ENCODE measurements around the gene CFAP46. TPM values are rescaled to one million over a fixed set of nuclear protein-coding genes. Genes with fewer than 3 reads are reported as not detected.

The CFAP46 gene
- total and polyA plus RNA-seq, 10 of the 15 experiments (the other 5 are each of a cell fraction or from before 2014, with no cell fraction given): 0.01 to 0.18 (median 0.03) TPM; not detected in 7

GRCh38 chr10:132862485-132863420, 79.6 kb downstream of the CFAP46 start (continued):
- TF ChIP-seq HDGF (IDR thresholded peaks at IDR 0.05) (no peak), TAF1 (IDR thresholded peaks at IDR 0.05; ENCODE audit: borderline replicate concordance, low read depth, low read length) (no peak), LARP7 (IDR thresholded peaks at IDR 0.05) (no peak), SUZ12 (IDR thresholded peaks at IDR 0.05; ENCODE audit: unreplicated experiment) (no peak)

GRCh38 chr10:132861884-132862461, 80.4 kb downstream of the CFAP46 start:
- ATAC-seq: no peak
- no peaks in the 10 kb centered on the region for H3K4me1 ChIP-seq (ENCODE audit: control insufficient read depth, insufficient read depth, low read length)
- RAD21 ChIA-PET (ENCODE audit: unreplicated experiment): no interaction called here

More at GRCh38 chr10:132861884-132862461, 80.4 kb downstream of the CFAP46 start:
- Histone ChIP-seq H3K9ac (ENCODE audit: control insufficient read depth, insufficient read depth, low read length) (no peak overlapping the region), H3K4me2 (ENCODE audit: control insufficient read depth, insufficient read depth) (no peak overlapping the region), H3K27ac (ENCODE audit: control insufficient read depth, insufficient read depth) (no peak overlapping the region), H3K36me3 (ENCODE audit: control insufficient read depth in 2 of 2, insufficient read depth in 2 of 2, low read length in 1 of 2) (no peaks in the 10 kb centered on the region), H2AFZ (ENCODE audit: control insufficient read depth, low read depth, low read length) (no peak overlapping the region), H3K27me3 (replicated peaks in 1 of 2; ENCODE audit: control insufficient read depth in 2 of 2, insufficient read depth in 2 of 2, low read length in 1 of 2) (no peaks in the 10 kb centered on the region), H4K20me1 (ENCODE audit: control insufficient read depth, insufficient read depth) (no peaks in the 10 kb centered on the region), H3K79me2 (ENCODE audit: control insufficient read depth, insufficient read depth, low read length) (no peaks in the 10 kb centered on the region), H3K4me3 (no peak overlapping the region), H3K9me3 (replicated peaks; ENCODE audit: control insufficient read depth, insufficient read depth, low read length) (no peaks in the 10 kb centered on the region)
- no peak for TF ChIP-seq ASH2L (IDR thresholded peaks at IDR 0.05; ENCODE audit: borderline replicate concordance, low read depth)
- TF ChIP-seq RBBP5 (conservative IDR thresholded peaks at IDR 0.05): no peak
- ChIA-PET SMC1A (ENCODE audit: uncharacterized antibody, unreplicated experiment) (no interaction called here), POLR2A (no interaction called here), CTCF (no interaction called here)
- intact Hi-C loops (cut with micrococcal nuclease; ENCODE audit: unreplicated experiment): no loop called here
- no TSS peak for BruUV-seq (replicated peaks)
- WGBS (ENCODE audit: insufficient coverage, insufficient replicate concordance, low lambda C conversion rate, missing lambda C conversion rate): 44% methylated on average over 22 of the region's 24 CpGs
- no peak for DNase-seq (ENCODE audit: low read depth, low spot score)
- in situ Hi-C loops (cut with MboI): no loop called here
- FAIRE-seq: no peak
